ENCODE results near the gene KRTAP15-1.

Gene KRTAP15-1
- 0 reads per million in 4 experiments for total RNA-seq

- no peak for DNase-seq
Measured at GRCh38 chr21:30439975-30440374, at the start of gene KRTAP15-1. Gene KRTAP15-1 (plus strand): TSS chr21:30440275. CDS start chr21:30440328, 53 bp downstream.

- DNase-seq: no peak
Measured at GRCh38 chr21:30391492-30392025, 48.5 kb upstream of the KRTAP15-1 start.

DNA sequence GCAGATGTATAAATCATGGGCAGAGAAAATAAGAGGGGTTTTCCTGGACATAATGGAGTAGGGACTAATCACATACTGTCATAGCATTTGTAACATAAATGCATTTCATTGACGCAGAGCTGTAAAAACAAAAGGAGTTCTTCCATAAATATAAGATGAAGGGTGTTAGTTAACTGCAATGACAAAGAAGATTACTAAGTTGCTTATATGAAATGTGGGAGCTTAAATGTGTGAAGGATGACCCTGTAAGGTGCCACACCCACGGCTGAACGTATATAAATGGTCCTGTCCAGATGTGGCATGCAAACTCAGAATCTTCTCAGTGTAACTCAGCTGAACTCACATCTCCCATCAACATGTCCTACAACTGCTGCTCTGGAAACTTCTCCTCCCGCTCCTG is 44.3 kb upstream of the KRTAP15-1 start, which contains the start of gene KRTAP13-1:
KRTAP13-1 (plus strand) TSS at position 301 of the 400 bp plus-strand sequence; CDS start at position 357, 56 bp downstream.
- DNase-seq: no peak

GRCh38 chr21:30408782-30409494 is 31.1 kb upstream of the KRTAP15-1 start:
- no peak for DNase-seq

- DNase-seq: no peak
Measured at GRCh38 chr21:30415993-30416392, 24.1 kb upstream of the KRTAP15-1 start.

GRCh38 chr21:30425826-30426225 is 14.2 kb upstream of the KRTAP15-1 start, which contains the start of gene KRTAP13-3:
Gene KRTAP13-3 (minus strand): TSS chr21:30425926. CDS start chr21:30425912, 14 bp downstream.
- DNase-seq: no peak

- DNase-seq: no peak
Measured at GRCh38 chr21:30426731-30427130, 13.3 kb upstream of the KRTAP15-1 start.

- no peak for DNase-seq
Measured at GRCh38 chr21:30430170-30430655, 9.9 kb upstream of the KRTAP15-1 start, which contains the start of gene KRTAP13-4. Gene KRTAP13-4 (plus strand): TSS chr21:30430220. CDS start chr21:30430276, 56 bp downstream.

DNA sequence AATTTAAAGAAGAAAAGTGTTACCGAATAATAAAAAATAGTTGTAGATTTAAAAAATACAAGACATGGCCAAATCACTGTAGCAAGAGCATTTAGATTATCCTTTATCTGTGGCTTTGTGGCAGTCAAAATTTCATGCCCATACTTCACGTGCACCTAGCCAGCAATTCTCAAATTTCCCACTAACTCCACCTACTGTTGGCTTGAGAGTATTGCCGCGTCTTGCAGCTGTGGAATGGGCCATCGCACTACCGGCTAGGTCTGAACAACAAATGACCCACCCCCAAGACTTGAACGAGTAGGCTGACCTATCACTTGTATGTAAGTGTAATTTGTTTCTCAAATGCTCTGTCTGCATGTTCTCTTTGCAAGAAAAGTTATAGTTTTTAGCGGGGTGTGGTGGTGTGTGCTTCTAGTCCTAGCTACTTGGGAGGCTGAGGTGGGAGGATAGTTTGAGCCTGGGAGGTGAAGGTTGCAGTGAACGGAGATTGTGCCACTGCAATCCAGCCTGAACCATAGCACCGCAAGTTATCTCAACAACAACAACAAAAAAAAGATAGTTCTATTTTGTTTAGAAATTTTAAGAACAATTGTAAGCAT is 5.9 kb upstream of the KRTAP15-1 start:
- no peak for DNase-seq

- DNase-seq: no peak
Measured at GRCh38 chr21:30437010-30437565, 3.0 kb upstream of the KRTAP15-1 start.

DNA sequence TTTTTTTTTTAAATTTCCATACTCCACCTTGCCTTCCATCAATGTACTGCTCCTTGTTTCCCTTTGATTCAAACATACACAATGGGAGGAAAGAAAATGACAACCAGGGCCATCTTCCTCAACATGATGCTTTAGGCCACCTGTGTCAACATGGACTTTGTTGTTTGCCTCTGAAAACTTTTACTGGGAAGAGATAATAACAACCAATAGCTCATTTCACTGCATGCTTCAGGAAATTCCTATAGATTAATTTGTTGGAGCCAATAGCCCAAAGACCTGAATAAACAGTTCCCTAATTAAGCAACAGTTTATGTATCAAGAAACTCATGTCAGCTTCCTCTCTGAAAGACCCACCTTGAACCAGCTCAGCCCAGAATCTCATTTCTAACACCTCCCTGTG is 3.2 kb downstream of the KRTAP15-1 start:
- no peak for DNase-seq

GRCh38 chr21:30444204-30444603 is 4.1 kb downstream of the KRTAP15-1 start:
- no peak for DNase-seq

- no peak for DNase-seq
Measured at GRCh38 chr21:30447056-30447455, 7.0 kb downstream of the KRTAP15-1 start.

GRCh38 chr21:30448514-30448913 is 8.4 kb downstream of the KRTAP15-1 start:
- no peak for DNase-seq

DNA sequence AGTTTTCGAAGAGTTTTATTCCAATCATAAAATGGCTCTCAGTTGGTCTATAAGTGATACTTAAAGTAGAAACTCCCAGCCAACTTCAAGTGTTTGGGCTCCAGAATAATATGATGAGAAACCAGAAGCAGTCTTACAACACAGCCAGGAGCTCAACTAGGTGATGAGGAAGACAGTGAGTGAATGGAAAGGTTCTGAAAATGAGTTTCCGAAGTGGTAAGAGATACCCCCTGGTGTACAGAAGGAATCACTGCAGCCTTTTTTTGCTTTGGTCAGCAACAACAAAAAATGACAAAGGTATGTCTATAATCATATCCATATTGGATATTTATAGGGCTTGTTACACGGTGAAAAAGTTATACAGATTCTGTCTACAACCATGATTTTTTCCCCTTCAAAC is 23.6 kb downstream of the KRTAP15-1 start:
- DNase-seq: no peak

- no peak for DNase-seq
Measured at GRCh38 chr21:30468900-30469714, 29.0 kb downstream of the KRTAP15-1 start.

GRCh38 chr21:30478004-30478403 is 37.9 kb downstream of the KRTAP15-1 start:
- DNase-seq: no peak

DNA sequence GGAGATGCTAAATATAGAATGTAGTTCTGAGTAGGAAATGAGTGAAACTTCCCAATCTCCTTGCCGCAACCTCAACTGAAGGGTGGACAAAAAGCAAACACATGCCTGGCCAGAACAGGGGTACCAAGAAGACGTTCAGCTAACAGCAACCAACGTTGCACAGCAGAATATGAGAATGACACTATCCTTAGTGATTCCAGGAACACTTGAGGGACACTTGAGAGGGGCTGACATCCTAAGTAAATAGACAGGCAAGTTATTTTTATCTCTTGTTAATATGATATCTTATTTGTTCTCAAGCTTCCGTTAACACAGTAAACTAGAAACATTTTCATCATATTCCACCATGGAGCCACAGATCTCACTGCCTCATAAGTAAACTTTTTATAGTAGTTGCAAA is 39.2 kb downstream of the KRTAP15-1 start:
- no peak for DNase-seq

DNA sequence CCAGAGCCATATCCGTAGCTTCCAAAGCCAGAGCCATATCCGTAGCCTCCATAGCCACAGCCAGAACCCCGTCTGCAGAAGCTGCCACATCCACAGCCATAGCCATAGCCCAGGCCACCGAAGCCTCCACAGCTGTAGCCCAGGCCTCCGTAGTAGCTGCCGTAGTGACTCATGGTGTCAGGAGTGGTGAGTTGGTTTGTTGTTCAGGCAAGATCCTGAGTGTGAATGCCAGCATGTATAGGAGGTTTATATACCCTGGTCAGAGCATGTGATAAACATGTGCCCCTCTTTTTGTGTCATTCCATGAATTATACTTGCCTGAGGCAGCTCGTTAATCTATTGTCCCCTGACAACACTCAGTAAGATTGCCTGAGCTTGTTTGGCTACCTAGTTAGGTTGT is 40.1 kb downstream of the KRTAP15-1 start, which contains the start of gene KRTAP19-1:
KRTAP19-1 (minus strand) TSS at position 223 of the 400 bp plus-strand sequence; CDS start at position 173, 50 bp downstream.
- no peak for DNase-seq

GRCh38 chr21:30482130-30482529 is 42.1 kb downstream of the KRTAP15-1 start:
- DNase-seq: no peak

- no peak for DNase-seq
Measured at GRCh38 chr21:30486180-30486579, 46.1 kb downstream of the KRTAP15-1 start.

GRCh38 chr21:30487336-30487735 is 47.3 kb downstream of the KRTAP15-1 start, which contains the start of gene KRTAP19-2:
Gene KRTAP19-2 (minus strand): TSS chr21:30487436. CDS start chr21:30487348, 88 bp downstream.
- DNase-seq: no peak

Data from effector CD8-positive, alpha-beta T cell (primary cell).